Adrenal gland (tissue), 12 donors: ENCODE results near the gene PRAME. TPM values are rescaled to one million over a fixed set of nuclear protein-coding genes. Genes with fewer than 3 reads are reported as not detected.
A peak's percentile ranks its signal among the peaks of the same experiment; 100 is the strongest.

Source experiments
- DNase-seq, 7 donors: peaks; one replicate each; pipeline ENCODE4 v3.0.0-alpha.2; 2019 to 2020
- H3K27ac ChIP-seq, 5 donors: fragments of 200-600 bp; sonication (generic) in 4 of 5; 1 replicate in 3 of 5; 2 replicates in 2 of 5; pipeline versions ENCODE4 v1.5.1 to v1.8.0; 2016 to 2020; ENCODE audit warnings: mild to moderate bottlenecking in 1 of 5
- H3K27me3 ChIP-seq: fragments of 200-600 bp; 2 replicates; pipeline ENCODE4 v1.8.0; 2021
- H3K36me3 ChIP-seq, 2 donors: fragments of 200-600 bp; replicated peaks in 1 of 2; 1 replicate in 1 of 2; 2 replicates in 1 of 2; pipeline versions ENCODE4 v1.5.1 to v1.8.0; 2018 to 2022
- H3K4me1 ChIP-seq, 2 donors: fragments of 200-600 bp; replicated peaks in 1 of 2; 1 replicate in 1 of 2; 2 replicates in 1 of 2; pipeline versions ENCODE4 v1.5.1 to v1.8.0; 2018 to 2021
- H3K4me3 ChIP-seq, 4 donors: fragments of 200-600 bp; sonication (generic) in 3 of 4; one replicate each; pipeline ENCODE4 v1.5.1; 2016 to 2018
- H3K9me3 ChIP-seq, 3 donors: fragments of 200-600 bp; sonication (generic) in 1 of 3; replicated peaks in 1 of 3; 1 replicate in 2 of 3; 2 replicates in 1 of 3; pipeline versions ENCODE4 v1.5.1 to v1.8.0; 2016 to 2021
- CTCF ChIP-seq, 6 experiments: fragments of 450-650 bp in 4 of 6; fragments of 200-600 bp in 2 of 6; sonication (generic) in 1 of 6; IDR thresholded peaks; 1 replicate in 5 of 6; 2 replicates in 1 of 6; pipeline versions ENCODE4 v1.5.1 to v1.8.0; 2016 to 2021; ENCODE audit warnings: antibody characterized with exemption in 6 of 6, mild to moderate bottlenecking in 2 of 6, moderate library complexity in 1 of 6
- POLR2A ChIP-seq, 2 donors: fragments of 450-650 bp; IDR thresholded peaks; one replicate each; pipeline ENCODE4 v1.6.1; 2017; ENCODE audit warnings: antibody characterized with exemption in 2 of 2, mild to moderate bottlenecking in 2 of 2, moderate library complexity in 1 of 2
- WGBS, 4 donors: extraction: QIAGEN DNeasy Blood & Tissue Kit in 2 of 4; methylation state at CpG; one replicate each; pipeline versions ENCODE4 v1.1.5 to v1.1.7; 2013 to 2017; 5-methylcytosine and 5-hydroxymethylcytosine counted together
- intact Hi-C, 2 donors: fragments of 100-400 bp; cut with DNase I; formaldehyde crosslinking; loops; one replicate each; pipeline versions ENCODE4 v1.14.1 to v1.15.0; 2022 to 2023
- polyA plus RNA-seq, 3 donors: library from polyadenylated mRNA; stranded (reverse); fragments of 200-250 nt in 2 of 3; fragments of 350-450 nt in 1 of 3; fragmentation: Illumina TruSeq in 1 of 3; extraction: RNeasy Lipid Tissue Mini Kit (QIAGEN cat#74804) in 1 of 3; gene quantifications; one replicate each; pipeline ENCODE4 v1.2.3, GENCODE V29; 2013 to 2014
- total RNA-seq, 9 donors: library from RNA; depleted of rRNA in 4 of 9; stranded (reverse); fragments of >200 nt in 4 of 9; fragments of 120-200 nt in 1 of 9; fragmentation: NEBNext Ultra II Directional in 1 of 9; extraction: Animal tissue kit (Norgen Biotek cat#: 25700) in 1 of 9; gene quantifications; one replicate each; pipeline versions ENCODE4 v1.1.0 to v1.2.4, GENCODE V29; 2013 to 2023
- donor health status: healthy with polysubstance abuse.
- donor health status: Bipolar disorder and iron deficiency.
- donor health status: DM: yes; HTN: yes; CAD: no.
- donor health status: DM: no; HTN: no; CAD: no.
- donor health status: DM: no; HTN: no; CAD: no.
- donor health status: DM: yes; HTN: yes; CAD: no.

PRAME gene
- total and polyA plus RNA-seq, 12 donors, result 0.78 to 11.6 (median 3.5) TPM

- Histone ChIP-seq H3K27ac (no peak overlapping the region), H3K4me3 (no peak overlapping the region), H3K9me3 (no peaks in the 10 kb centered on the region), H3K36me3 (no peaks in the 10 kb centered on the region), H3K27me3 (no peaks in the 10 kb centered on the region), H3K4me1 (peaks cover 0 to 10% of the 10 kb centered on the region in 2 donors)
- intact Hi-C loops, result no loop called here
- no peak for DNase-seq
- TF ChIP-seq POLR2A (IDR thresholded peaks at IDR 0.05) (no peak), CTCF (IDR thresholded peaks at IDR 0.05) (no peak)
- 89 to 100% (median 95%) methylated on average over 1 of the region's 1 CpG for WGBS, 4 donors
Observed at GRCh38 chr22:22553141-22553540, 5.9 kb downstream of the PRAME start.

- Histone ChIP-seq H3K27me3 (no peaks in the 10 kb centered on the region), H3K9me3 (no peaks in the 10 kb centered on the region), H3K4me1 (peaks cover 0 to 10% of the 10 kb centered on the region in 2 donors), H3K27ac (no peak overlapping the region), H3K4me3 (no peak overlapping the region), H3K36me3 (no peaks in the 10 kb centered on the region)
- intact Hi-C loops, result no loop called here
- 81 to 87% (median 83%) methylated on average over 4 of the region's 4 CpGs for WGBS, 4 donors
- DNase-seq, result no peak
- peak in 1 of 6 experiments; percentile 11 for TF ChIP-seq CTCF (IDR thresholded peaks at IDR 0.05)
- TF ChIP-seq POLR2A (IDR thresholded peaks at IDR 0.05), result no peak
Observed at GRCh38 chr22:22552630-22553029, 6.4 kb downstream of the PRAME start.

- H3K36me3 ChIP-seq, result no peaks in the 10 kb centered on the region
- no peak for TF ChIP-seq CTCF (IDR thresholded peaks at IDR 0.05)
- no peak for TF ChIP-seq POLR2A (IDR thresholded peaks at IDR 0.05)
- H3K27ac ChIP-seq, result no peak overlapping the region
- H3K9me3 ChIP-seq, result no peaks in the 10 kb centered on the region
- DNase-seq, result no peak
- intact Hi-C loops, result no loop called here
- H3K27me3 ChIP-seq, result no peaks in the 10 kb centered on the region
- peaks cover 0 to 10% of the 10 kb centered on the region in 2 donors for H3K4me1 ChIP-seq
- 87 to 91% (median 90%) methylated on average over 8 of the region's 8 CpGs for WGBS, 4 donors
- H3K4me3 ChIP-seq, result no peak overlapping the region
Observed at GRCh38 chr22:22550789-22551434, 8.2 kb downstream of the PRAME start.

GRCh38 chr22:22548910-22549309, 10.2 kb downstream of the PRAME start:
- Histone ChIP-seq H3K27me3 (no peaks in the 10 kb centered on the region), H3K9me3 (no peaks in the 10 kb centered on the region), H3K4me3 (no peak overlapping the region), H3K4me1 (no peaks in the 10 kb centered on the region), H3K36me3 (no peaks in the 10 kb centered on the region), H3K27ac (no peak overlapping the region)
- 84 to 91% (median 86%) methylated on average over 1 of the region's 1 CpG for WGBS, 4 donors
- no peak for DNase-seq
- TF ChIP-seq CTCF (IDR thresholded peaks at IDR 0.05), result no peak
- no peak for TF ChIP-seq POLR2A (IDR thresholded peaks at IDR 0.05)
- intact Hi-C loops, result no loop called here
